ENCODE results near the gene SART1. TPM values are rescaled to one million over a fixed set of nuclear protein-coding genes. Genes with fewer than 3 reads are reported as not detected.

The SART1 gene
- total RNA-seq, 1 experiment from 2014 or later: 67.4 TPM

GRCh38 chr11:66014804-66015453 is 53.4 kb downstream of the SART1 start:
- BruUV-seq (replicated peaks): no TSS peak
- no peak for DNase-seq (ENCODE audit: unreplicated experiment)
- H3K4me3 Mint-ChIP-seq (ENCODE audit: unreplicated experiment): no peak overlapping the region
- H3K27me3 Mint-ChIP-seq (ENCODE audit: insufficient read depth, unreplicated experiment): no peaks in the 10 kb centered on the region
- ChIA-PET CTCF (interaction anchor here (0.8 kb wide), 1 partner anchor 136 kb away, joined by 3 read pairs; no protein-coding TSS in a partner anchor), POLR2A (no interaction called here)
- peak overlapping the region; percentile 70 for H3K27ac Mint-ChIP-seq (ENCODE audit: low read depth, unreplicated experiment)
- H3K36me3 Mint-ChIP-seq (ENCODE audit: insufficient read depth, unreplicated experiment): no peaks in the 10 kb centered on the region
- TF ChIP-seq CTCF (IDR thresholded peaks at IDR 0.05; ENCODE audit: unreplicated experiment): no peak
- H3K4me1 Mint-ChIP-seq (ENCODE audit: insufficient read depth, unreplicated experiment): peaks cover 11% of the 10 kb centered on the region
- no peaks in the 10 kb centered on the region for H3K9me3 Mint-ChIP-seq (ENCODE audit: unreplicated experiment)
- intact Hi-C loops (cut with micrococcal nuclease): no loop called here

- Mint-ChIP-seq H3K4me3 (ENCODE audit: unreplicated experiment) (no peak overlapping the region), H3K27ac (ENCODE audit: low read depth, unreplicated experiment) (peak overlapping the region; percentile 70), H3K36me3 (ENCODE audit: insufficient read depth, unreplicated experiment) (no peaks in the 10 kb centered on the region), H3K27me3 (ENCODE audit: insufficient read depth, unreplicated experiment) (no peaks in the 10 kb centered on the region), H3K4me1 (ENCODE audit: insufficient read depth, unreplicated experiment) (peaks cover 11% of the 10 kb centered on the region), H3K9me3 (ENCODE audit: unreplicated experiment) (no peaks in the 10 kb centered on the region)
- no peak for TF ChIP-seq CTCF (IDR thresholded peaks at IDR 0.05; ENCODE audit: unreplicated experiment)
- CTCF ChIA-PET: interaction anchor here (0.8 kb wide), 1 partner anchor 136 kb away, joined by 3 read pairs; no protein-coding TSS in a partner anchor
- peak; percentile 56 for DNase-seq (ENCODE audit: unreplicated experiment)
- POLR2A ChIA-PET: no interaction called here
- intact Hi-C loops (cut with micrococcal nuclease): no loop called here
- BruUV-seq (replicated peaks): no TSS peak
These were observed 53.9 kb downstream of the SART1 start for GRCh38 chr11:66015454-66015881.

- Mint-ChIP-seq H3K9me3 (ENCODE audit: unreplicated experiment) (no peaks in the 10 kb centered on the region), H3K27me3 (ENCODE audit: insufficient read depth, unreplicated experiment) (no peaks in the 10 kb centered on the region), H3K4me1 (ENCODE audit: insufficient read depth, unreplicated experiment) (peaks cover 11% of the 10 kb centered on the region), H3K27ac (ENCODE audit: low read depth, unreplicated experiment) (no peak overlapping the region), H3K36me3 (ENCODE audit: insufficient read depth, unreplicated experiment) (no peaks in the 10 kb centered on the region), H3K4me3 (ENCODE audit: unreplicated experiment) (no peak overlapping the region)
- DNase-seq (ENCODE audit: unreplicated experiment): no peak
- BruUV-seq (replicated peaks): no TSS peak
- intact Hi-C loops (cut with micrococcal nuclease): no loop called here
- POLR2A ChIA-PET: no interaction called here
- CTCF ChIA-PET: interaction anchor here (0.6 kb wide), 1 partner anchor 11 kb away, joined by 3 read pairs; no protein-coding TSS in a partner anchor
- no peak for TF ChIP-seq CTCF (IDR thresholded peaks at IDR 0.05; ENCODE audit: unreplicated experiment)
These were observed 54.6 kb downstream of the SART1 start for GRCh38 chr11:66015936-66016792.

GRCh38 chr11:66016793-66017177 is 55.3 kb downstream of the SART1 start:
- Mint-ChIP-seq H3K27me3 (ENCODE audit: insufficient read depth, unreplicated experiment) (no peaks in the 10 kb centered on the region), H3K4me1 (ENCODE audit: insufficient read depth, unreplicated experiment) (peaks cover 11% of the 10 kb centered on the region), H3K9me3 (ENCODE audit: unreplicated experiment) (no peaks in the 10 kb centered on the region), H3K27ac (ENCODE audit: low read depth, unreplicated experiment) (no peak overlapping the region), H3K36me3 (ENCODE audit: insufficient read depth, unreplicated experiment) (no peaks in the 10 kb centered on the region), H3K4me3 (ENCODE audit: unreplicated experiment) (no peak overlapping the region)
- no TSS peak for BruUV-seq (replicated peaks)
- intact Hi-C loops (cut with micrococcal nuclease): no loop called here
- no peak for DNase-seq (ENCODE audit: unreplicated experiment)
- no peak for TF ChIP-seq CTCF (IDR thresholded peaks at IDR 0.05; ENCODE audit: unreplicated experiment)
- ChIA-PET CTCF (interaction anchor here (0.6 to 2.2 kb wide), 2 partner anchors 11 to 29 kb away, joined by 3 to 4 read pairs; no protein-coding TSS in a partner anchor), POLR2A (interaction anchor here (1.6 kb wide), 1 partner anchor 15 kb away, joined by 7 read pairs; the partner anchor contains the start of genes BANF1 and EIF1AD)

Data from MCF 10A (cell line).